Hematopoietic multipotent progenitor cell treated with erythropoietin and hydrocortisone succinate and interleukin-3 and kit ligand, for 8 days (in vitro differentiated cells): ENCODE measurements around the gene C2orf49.

ENCODE experiments used
- DNase-seq: peaks from one replicate; pipeline ENCODE4 v3.0.0-alpha.2; 2015

The C2orf49 gene

DNA sequence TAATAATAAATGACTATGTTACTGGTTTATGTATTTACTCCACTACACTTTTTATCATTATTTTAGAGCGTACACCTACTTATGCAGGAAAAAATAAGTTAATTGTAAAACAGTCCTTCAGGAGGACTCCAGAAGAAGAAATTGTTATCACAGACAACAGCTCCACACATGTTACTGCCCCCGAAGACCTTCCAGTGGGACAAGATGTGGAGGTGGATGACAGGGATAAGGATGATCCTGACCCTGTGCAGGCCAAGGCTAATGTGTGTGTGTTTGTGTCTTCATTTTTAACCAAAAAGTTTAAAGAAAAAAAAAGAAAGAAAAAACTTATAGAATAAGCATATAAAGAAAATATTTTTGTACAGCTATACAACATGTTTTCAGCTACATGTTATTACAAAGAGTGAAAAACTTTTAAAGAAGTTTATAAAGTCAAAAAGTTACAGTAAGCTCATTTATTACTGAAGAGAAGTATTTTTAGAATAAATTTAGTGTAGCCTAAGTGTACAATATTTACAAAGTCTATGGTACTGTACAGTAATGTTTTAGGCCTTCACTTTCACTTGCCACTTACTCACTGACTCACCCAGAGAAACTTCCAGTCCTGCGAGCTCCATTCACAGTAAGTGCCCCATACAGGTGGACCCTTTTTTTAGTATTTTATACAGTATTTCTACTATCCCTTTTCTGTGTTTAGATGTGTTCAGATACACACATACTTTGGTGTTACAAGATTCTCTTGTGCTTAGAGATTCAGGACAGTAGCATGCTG lies 15.3 kb upstream of the C2orf49 start:
- DNase-seq, result peak; percentile 31

DNA sequence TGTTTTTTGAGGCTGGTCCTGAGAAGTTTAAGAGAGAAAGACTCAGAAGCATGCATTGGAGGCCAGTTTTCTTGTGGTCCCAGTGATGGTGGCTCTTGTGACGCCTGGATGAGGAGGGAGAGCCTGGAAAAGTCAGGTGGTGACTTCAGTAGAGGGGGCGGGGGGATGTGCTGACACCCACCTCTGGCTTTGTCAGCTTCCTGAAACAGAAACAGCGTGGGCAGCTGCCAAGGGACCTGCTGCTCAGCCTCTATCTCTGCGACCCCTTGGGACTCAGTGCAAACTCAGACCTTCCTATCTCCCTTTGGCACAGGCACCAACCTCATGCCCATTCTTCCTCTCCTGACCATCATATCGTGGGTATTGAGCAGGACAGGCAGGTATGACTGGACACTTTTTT lies 14.2 kb upstream of the C2orf49 start:
- peak; percentile 29 for DNase-seq

DNA sequence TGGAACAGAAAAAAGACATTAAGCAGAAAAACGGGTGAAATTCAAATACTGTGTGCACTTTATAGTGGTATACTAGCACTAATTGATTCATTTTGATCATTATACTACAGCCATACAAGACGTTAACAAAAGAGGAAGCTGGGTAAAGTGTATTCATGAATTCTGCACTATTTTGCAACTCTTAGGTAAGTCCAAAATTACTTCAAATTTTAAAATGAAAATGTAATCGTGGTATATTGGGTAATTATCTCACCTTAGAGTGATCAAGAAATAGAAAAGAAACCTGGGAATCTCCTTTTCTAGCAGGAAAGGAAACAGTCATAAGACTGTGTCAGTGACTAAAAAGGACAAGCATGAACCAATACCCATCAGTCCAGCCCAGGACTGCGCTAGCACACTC lies 13.2 kb upstream of the C2orf49 start:
- no peak for DNase-seq

DNA sequence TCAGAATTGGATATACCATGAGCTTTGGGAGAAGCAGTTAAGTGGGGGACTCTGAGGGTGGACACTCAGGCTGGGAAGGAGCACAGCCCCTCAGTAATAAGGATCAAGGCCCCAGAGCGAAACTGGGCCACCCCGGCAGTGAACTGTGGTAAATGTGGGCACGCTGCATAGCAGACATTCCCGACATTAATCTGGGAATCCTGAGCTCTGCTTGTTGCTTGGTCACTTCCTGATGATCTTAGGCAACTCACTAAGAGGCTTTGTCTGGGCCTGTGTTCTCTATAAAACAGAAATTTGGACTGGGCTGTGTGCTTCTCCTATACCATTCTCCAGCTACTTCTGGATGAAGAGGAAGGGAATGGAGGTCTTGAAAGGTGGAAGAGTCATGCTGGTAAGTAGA lies 12.6 kb upstream of the C2orf49 start:
- no peak for DNase-seq

DNA sequence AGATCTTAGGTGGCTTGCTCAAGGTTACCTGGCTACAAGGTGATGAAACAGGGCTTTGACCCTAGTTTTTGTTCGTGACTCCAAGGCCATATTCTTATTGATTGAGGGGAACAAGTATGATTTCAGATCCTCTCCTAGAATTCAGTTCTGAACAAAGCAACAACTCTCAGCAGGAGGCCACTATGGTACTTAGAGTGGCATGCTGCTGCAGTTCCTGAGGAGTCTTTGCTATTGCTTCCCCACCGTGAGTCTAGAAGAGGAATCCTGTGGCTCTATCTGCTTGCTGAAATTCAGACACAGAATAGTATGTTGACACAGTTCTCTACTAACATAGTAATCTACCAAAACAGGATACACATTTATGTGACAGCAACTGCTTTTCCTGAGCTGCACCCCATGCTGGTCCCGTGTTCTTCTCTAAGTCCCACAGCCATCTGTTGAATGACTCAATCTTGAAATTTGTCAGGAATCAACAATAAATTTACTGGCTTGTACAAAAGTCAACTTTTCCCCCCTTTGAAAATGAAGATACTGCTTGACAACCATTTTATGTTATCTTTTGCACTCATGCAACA lies 11.9 kb upstream of the C2orf49 start:
- DNase-seq, result peak; percentile 39

DNA sequence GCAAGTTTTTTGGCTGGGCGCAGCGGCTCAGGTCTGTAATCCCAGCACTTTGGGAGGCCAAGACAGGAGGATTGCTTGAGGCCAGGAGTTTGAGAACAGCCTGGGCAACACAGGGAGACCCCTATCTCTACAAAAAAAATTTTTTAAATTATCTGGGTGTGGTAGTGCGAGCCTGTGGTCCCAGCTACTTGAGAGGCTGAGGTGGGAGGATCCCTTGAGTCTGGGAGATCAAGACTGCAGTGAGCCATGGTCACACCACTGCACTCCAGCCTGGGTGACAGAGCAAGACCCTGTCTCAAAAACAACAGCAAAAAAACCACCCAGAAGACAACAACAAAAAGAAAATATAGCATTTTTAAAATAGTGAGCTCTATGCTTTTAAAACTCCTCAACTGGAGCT lies 10.1 kb upstream of the C2orf49 start:
- DNase-seq, result peak; percentile 52

DNA sequence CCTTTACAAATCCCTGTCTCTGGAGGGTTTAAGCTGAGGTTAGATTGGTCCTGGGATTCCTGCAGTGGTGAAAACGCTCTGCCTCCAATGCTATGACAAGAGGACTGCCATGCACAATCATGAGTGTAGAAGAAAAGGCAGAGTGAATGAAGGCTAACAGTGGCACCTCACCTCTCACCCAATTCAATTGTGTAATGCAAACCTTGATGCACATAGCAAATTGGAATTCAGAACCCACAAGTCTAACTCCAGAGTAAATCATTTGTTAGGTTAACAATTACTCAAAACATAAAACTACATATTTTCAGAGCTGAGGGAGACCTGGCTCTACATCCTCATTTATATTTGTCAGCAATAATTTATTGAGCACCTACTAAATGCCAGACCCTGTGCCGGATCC lies 9.7 kb upstream of the C2orf49 start:
- no peak for DNase-seq

DNA sequence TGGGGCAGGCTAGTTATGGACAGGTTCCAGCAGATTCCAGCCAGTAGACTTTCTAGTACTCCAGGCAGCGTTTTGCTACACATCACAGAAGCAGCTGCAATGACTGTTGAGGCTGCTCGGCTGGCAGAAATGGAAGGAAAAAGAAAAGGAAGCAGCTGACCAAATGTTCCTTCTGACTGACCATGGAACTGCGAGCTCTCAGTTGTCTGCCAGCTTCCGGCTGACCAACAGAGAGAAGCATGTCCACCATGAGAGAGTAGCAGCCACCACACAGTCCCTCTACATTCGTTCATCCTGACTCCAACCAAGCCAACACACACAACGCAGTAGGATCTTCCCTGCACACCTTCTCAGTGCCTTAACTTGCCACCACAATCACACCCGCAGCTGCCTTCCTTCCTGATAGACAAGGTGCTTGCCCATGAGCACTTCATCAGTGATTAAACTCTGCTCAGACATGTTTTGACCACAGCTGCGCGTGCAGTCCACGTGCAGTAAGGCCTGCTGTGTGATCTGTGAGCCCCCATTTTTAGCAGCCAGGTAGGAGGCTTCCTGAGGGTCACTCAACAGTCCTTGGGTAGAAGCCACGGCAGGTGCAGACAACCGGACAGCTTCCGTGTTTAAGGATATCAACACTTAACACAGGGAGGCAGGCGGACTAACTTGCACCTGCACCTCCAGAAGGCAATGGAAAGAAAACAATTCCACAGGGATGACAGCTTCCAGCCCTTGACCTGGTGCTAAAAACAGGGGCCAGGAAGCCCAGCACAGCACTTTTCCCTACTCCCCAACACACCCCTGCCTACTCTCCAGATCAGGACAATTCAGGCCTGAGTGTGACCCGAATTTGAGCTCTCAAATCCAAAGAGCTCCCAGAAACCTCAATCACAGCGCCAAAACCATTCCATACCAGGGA lies 8.8 kb upstream of the C2orf49 start:
- peak; percentile 69 for DNase-seq

DNA sequence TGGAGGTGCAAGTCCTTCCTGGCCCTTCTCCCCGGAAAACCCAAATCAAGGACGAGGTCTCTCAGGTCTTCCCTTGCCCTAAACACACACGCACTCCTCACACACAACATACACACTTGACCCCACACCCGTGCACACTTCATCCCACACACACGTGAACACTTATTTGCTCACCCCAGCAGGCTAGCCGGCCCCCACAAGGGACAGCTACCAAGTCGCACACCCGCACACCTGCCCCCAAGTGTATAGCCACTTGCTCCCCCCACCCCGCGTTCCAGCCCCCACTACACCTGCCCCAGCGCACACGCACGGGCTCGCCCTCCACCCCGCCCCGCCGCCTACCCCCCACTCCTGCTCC lies 8.2 kb upstream of the C2orf49 start:
- peak; percentile 38 for DNase-seq

DNA sequence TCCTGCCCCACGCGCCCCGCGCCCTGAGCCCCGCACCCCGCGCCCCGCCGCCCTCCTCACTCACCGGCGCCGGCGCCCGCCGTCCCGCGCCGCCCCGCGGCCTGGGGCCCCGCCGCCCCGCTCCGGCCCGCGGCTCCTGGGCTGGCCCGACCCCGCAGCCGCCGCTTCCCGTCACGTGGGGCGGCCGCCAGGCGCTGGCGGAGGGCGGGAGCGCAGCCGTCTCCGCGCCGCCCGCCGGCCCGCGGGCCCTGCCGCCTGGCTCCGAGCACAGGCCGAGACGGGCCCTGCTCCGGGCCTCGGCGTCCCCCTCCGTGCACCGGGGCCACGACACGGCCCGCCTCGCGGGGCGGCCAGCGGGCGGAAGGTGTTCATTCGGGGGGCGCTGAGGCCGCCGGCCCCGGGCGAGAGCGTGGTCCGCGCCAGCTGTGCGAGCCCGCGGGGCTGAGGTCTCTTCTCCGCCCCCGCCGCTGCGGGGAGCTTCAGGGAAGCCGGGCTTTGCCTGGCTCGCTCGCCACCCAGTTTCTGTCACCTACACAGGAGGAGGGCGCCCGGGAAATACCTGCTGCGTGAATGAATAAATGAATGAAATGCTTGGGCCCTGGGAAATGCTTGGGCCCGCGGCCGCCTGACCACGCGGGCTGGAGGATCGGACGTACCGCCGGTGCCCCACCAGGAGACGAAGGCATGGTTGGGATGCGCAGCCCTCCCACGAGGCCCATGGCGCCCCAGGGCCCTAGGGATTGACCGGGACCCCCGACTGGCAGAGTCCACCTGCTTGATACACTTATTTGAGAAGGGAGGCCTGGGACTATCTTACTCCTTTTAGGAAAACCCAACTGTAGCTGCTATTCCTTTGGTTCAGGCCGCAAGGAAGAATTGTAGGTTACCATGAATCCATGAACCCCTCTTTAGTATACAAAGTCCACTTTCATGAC lies 7.5 kb upstream of the C2orf49 start, which contains the start of gene TGFBRAP1:
TSS of gene TGFBRAP1 (minus strand) at position 175 of the 935 bp plus-strand sequence. CDS start 21,434 bp downstream, outside the sequence.
- peak; percentile 56 for DNase-seq

DNA sequence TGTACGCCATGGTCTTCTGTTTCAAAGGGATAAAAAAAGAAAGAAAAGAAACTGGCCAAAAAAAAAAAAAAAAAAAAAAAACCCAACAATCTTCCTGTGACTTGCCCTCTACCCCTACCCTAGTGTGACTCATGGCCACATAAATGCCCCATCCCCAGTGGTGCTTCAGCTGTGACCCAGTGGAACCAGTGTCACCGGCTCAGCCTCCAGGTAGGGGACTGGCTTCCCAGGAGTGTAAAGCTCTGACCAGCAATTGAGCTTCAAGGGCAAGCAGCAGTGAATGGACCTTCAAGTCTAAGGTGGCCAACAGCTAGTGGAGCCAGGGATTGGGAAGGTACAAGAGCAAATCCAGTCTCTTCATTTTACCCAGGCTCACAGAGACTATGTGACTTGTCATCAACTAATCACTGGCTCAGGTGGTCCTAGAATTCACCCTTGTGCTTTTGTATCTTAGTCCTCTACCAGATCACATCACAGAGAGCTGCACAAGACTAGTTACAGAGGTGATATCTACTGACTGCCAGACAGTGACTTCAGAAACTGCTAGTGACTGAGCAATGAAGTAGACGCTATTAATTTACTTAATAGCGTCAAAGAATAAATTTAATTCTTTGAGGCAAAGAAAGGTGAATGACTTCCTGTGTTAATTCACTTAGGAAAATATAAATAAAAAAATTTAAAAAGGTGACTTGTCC lies 6.5 kb upstream of the C2orf49 start:
- DNase-seq, result peak; percentile 40

DNA sequence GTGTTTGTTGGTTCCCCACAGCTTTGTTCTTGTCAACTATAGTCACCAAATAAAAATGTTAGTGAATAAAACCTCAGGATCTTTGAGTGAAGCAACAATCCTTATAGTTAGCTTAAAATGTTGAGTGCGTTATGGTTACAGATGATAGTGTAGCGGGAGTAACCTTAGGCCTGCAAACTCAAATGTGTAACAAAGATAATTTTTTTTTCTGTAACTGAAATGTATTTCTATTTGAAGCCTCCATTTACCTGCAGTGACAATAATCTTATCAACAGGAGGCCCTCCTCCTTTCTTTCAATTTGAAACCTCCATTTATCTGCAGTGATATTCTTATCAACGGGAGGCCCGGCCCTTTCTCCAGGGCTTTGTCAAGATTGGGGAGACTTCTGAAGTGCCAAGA lies 3.1 kb upstream of the C2orf49 start:
- peak; percentile 60 for DNase-seq

DNA sequence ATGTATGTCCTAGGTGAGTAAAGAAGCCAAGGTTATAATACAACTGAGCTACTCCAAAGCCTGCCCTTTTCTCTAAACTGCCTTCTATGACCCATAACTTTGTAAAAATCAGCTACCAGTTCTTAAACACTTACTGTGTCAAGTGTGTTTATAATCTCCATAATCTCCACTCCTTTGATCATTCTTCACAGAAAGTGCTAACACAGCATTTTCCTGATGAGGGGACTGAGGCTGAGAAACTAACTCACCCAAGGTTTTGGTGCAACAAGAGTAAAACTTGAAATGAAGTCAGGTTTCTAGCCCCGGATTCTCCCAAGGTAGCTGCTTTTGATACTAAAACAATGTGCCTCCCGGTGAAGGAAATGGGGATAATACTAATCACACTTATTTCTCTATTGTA lies 1.9 kb upstream of the C2orf49 start:
- DNase-seq, result no peak

DNA sequence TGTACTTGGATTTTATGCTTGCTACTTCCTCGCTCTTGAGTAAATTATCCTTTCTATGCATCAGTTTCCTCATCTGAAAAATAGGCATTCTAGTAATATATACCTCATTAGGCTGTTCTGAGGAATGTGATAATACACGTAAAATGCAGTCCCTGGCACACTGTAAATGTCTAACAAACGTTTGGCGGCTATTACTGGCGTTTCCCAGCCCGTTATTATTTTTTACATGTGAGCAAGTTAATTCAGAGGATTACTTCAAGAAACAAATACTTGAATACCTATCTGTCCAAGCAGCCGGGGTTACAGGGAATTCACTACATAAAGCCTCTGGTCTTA lies 586 bp upstream of the C2orf49 start:
- no peak for DNase-seq

DNA sequence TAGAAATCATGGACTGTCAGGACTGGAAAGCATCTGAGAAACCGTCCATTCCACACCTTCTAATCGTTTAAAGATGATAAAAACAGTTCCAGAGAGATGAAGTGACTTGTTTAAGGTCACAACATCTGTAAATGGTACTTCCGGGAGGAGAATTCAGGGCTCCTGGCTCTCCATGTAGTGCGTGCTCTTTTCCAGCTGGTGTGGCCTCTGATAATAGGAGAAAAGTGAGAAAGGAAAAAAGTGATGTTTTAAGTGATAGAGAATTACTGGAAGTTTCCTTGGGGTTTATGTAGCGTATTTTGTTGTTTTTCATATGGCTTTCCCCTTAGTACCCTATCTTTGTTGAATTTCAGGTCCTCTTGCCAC lies 663 bp downstream of the C2orf49 start:
- peak; percentile 24 for DNase-seq

DNA sequence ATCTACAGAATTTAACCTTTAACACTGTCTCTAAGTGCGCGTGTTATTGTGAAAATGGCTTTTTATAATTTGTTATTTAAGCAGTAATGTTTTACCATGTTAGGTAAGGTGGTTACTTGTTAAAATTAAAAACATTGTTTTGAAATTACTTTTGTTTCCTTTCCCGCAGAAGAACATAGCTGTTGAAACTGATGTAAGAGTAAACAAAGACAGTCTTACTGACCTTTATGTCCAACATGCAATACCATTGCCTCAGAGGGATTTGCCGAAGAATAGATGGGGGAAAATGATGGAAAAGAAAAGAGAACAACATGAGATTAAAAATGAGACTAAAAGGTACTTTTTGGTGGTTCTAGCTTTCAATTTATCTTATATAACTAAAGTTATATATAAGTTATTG lies 2.1 kb downstream of the C2orf49 start:
- no peak for DNase-seq

DNA sequence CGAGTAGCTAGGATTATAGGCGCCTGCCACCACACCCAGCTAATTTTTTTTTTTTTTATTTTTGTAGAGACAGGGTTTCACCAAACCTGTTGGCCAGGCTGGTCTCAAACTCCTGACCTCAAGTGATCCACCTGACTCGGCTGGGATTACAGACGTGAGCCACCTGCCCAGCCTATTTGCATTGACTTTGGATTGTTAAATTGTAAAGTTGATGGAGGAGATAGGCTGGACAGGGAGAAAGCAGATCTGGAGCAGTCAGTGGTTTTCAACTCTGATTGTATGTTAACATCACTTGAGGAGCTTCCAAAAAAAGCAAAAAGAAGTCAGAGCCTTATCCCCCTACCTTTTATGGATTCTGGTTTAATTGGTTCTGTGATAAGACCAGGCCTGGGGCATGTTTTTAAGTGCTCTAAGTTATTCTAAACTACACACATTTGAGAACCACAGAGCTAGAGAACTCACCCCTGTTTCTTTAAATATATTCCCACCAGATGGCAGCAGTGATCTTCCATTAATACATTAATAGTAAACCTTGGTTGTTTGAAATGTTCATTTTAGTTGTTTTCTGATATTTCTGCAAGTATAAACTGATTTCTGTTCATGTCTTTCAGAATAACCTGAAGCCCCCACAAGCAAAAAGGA lies 7.5 kb downstream of the C2orf49 start:
- peak; percentile 73 for DNase-seq

DNA sequence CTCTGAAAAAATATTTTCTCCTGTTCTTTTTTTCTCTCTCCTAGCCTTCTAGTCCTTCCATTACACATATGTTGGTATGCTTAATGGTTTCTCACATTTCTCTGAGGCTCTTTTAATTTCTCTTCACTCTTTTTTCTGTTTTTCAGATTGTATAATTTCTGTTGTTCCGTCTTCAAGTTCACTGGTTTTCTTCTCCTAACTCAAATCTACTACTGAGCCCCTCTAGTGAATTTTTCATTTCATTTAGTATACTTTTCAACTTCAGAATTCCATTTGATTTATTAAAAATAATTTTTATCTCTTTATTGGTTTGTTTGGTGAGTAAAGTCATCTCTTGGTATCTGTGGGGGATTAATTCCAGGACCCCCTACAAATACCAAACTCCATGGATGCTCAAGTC lies 19.8 kb downstream of the C2orf49 start:
- DNase-seq, result no peak

DNA sequence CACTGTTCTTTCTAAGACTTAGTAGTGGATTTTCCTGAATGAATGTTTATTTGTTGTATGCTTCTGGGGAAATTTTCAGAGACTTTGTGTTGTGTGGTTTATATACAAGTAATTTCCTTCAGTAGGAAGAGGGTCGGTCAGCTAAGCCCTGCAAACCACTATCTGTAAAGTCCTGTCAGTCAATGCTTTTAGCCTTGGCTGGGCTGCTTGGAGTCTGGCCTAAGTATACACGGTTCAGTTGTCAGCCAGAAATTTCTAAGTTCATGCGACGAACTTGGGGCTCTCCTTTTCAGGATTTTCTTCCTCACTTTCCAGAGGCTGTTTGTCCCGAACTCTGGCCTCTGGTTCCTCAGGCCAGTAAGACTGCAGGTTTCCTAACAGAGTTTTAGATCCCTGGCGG lies 21.3 kb downstream of the C2orf49 start:
- DNase-seq, result no peak

DNA sequence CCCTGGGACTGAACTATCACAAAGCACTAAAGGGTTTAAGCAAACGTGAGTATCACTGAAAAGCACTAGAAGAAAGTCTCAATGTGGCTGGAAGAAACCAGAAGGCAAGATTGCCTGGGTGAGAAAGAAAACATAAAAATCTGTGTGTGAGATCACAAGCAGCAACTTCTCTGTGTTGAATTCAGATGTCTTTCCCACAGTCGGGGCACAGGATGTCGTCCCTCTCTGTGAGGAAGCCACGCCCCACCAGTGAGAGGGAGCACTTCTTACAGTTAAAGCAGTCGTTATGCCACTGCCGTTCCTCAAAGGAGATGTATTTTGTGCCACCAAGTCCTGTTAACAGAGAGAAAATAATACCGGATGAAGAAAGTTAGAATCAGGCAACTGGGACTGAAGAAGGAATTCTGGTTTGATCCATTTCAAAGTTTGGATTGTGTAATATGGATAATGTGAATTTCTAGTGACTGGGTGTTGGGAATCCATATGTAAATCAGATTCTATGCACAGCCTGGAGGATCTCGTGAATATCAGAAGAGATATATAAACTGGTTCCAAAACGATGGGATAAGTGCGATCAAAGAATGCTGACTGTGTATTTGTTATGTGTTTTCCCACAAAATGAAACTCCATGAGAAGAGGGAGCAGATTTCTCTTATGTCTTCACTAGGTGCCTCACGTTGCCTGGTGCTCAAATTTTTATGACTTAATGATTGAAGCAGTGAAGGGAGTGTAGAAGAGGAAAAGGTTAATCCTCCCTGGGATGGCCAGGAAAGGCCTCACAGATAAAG lies 24.0 kb downstream of the C2orf49 start:
- no peak for DNase-seq
